ENCODE results near the gene EFL1. TPM values are rescaled to one million over a fixed set of nuclear protein-coding genes. Genes with fewer than 3 reads are reported as not detected.
"Not testable (repeated sequence)": the region's sequence is repeated elsewhere in the genome, so short reads cannot be mapped to it uniquely, and the experiment has no call there.

Gene EFL1
- polyA plus RNA-seq, 1 of the 3 experiments (the other 2 are of a cell fraction), result 12.3 TPM

DNA sequence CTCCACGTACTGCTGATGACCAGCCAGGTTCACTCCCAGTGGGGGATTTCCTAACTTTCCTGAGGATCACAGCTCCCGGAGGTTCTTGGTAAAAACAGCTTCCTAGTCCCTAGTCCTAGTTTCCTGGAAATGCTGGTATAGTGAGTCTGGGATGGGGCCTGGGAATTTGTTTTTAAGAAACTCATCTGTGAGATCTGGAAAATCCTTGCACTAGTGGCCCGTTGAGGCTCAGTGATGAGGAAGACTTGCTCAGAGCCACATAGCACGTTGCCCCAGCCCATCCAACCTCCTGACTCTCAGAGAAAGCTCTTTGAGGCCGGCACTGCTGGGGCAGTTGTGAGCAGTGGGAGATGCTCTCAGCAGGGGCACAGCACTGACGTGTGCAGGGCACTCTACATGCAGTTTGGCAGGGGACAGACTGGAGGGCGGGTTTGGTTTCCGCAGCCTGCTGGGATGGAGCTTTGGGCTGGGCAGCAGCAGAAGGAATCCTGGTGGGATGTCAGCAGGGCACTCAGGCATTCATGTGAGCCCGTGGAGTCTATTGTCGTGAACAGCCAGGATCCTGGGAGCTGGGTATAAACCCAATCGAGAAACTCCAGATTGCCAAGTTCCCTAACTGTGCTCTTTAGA lies 31.6 kb upstream of the EFL1 start:
- H3K9me2 ChIP-seq, result no peaks in the 10 kb centered on the region
- ChIA-PET CTCF (interaction anchor here (1.5 kb wide), 1 partner anchor 11 kb away, joined by 4 read pairs; no protein-coding TSS in a partner anchor), POLR2A (no interaction called here)
- H4K20me1 ChIP-seq (ENCODE audit: insufficient read depth), result no peaks in the 10 kb centered on the region
- no peak overlapping the region for H3K27ac ChIP-seq (ENCODE audit: low read depth in 2 of 2, low read length in 1 of 2)
- 69% methylated on average over 11 of the region's 11 CpGs for WGBS (ENCODE audit: low lambda C conversion rate)
- no peaks in the 10 kb centered on the region for H3K36me3 ChIP-seq (replicated peaks in 1 of 2; ENCODE audit: control insufficient read depth in 1 of 2, insufficient read depth in 2 of 2, low read length in 1 of 2)
- TF ChIP-seq POLR2AphosphoS5 (IDR thresholded peaks at IDR 0.05; ENCODE audit: low read depth, low read length) (no peak), SIN3A (IDR thresholded peaks at IDR 0.05; ENCODE audit: borderline replicate concordance, low read depth, low read length) (no peak), RAD21 (IDR thresholded peaks at IDR 0.05; ENCODE audit: low read length) (no peak)
- TF ChIP-seq, protein P1, sequence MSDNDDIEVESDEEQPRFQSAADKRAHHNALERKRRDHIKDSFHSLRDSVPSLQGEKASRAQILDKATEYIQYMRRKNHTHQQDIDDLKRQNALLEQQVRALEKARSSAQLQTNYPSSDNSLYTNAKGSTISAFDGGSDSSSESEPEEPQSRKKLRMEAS (IDR thresholded peaks at IDR 0.05; ENCODE audit: low read depth), result no peak
- no peaks in the 10 kb centered on the region for H3K27me3 ChIP-seq (ENCODE audit: insufficient read depth)
- H3F3A ChIP-seq (replicated peaks; ENCODE audit: insufficient read depth), result no peaks in the 10 kb centered on the region
- no peaks in the 10 kb centered on the region for H3K4me1 ChIP-seq (ENCODE audit: control insufficient read depth in 1 of 2, insufficient read depth in 2 of 2, low read depth in 1 of 2, low read length in 1 of 2)
- H3K4me3 ChIP-seq (ENCODE audit: low read depth in 2 of 2, low read length in 1 of 2), result no peak overlapping the region
- H3K79me2 ChIP-seq (ENCODE audit: insufficient read depth), result no peaks in the 10 kb centered on the region
- no peak overlapping the region for H3K4me2 ChIP-seq
- DNase-seq, result no peak
- H3K9me3 ChIP-seq, result no peaks in the 10 kb centered on the region
- no peak overlapping the region for H2AFZ ChIP-seq (ENCODE audit: low read depth)
- no peak overlapping the region for H3K9ac ChIP-seq

DNA sequence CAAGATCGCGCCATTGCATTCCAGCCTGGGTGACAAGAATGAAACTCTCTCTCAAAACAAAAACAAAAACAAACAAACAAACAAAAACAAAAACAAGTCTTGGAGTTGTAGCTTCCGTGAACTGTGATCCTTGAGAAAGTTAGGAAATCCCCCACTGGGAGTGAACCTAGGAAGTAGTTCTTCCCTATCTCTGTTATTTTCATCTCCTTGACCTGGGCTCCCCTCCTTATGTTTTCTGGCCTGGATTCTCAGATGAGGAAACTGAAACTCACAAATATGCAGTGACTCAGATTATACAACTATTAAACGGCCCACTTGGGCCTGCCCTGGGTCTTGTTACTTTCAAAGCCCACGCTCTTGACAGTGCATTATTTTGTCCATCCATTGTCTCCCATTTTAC lies 29.7 kb upstream of the EFL1 start:
- DNase-seq, result no peak
- Histone ChIP-seq H3K9me3 (no peaks in the 10 kb centered on the region), H3K27ac (ENCODE audit: low read depth in 2 of 2, low read length in 1 of 2) (no peak overlapping the region), H3K4me3 (ENCODE audit: low read depth in 2 of 2, low read length in 1 of 2) (no peak overlapping the region), H2AFZ (ENCODE audit: low read depth) (no peak overlapping the region), H3K4me1 (ENCODE audit: control insufficient read depth in 1 of 2, insufficient read depth in 2 of 2, low read depth in 1 of 2, low read length in 1 of 2) (no peaks in the 10 kb centered on the region), H3K9me2 (no peaks in the 10 kb centered on the region), H3K36me3 (replicated peaks in 1 of 2; ENCODE audit: control insufficient read depth in 1 of 2, insufficient read depth in 2 of 2, low read length in 1 of 2) (no peaks in the 10 kb centered on the region), H3K4me2 (no peak overlapping the region), H3K27me3 (ENCODE audit: insufficient read depth) (no peaks in the 10 kb centered on the region), H3F3A (replicated peaks; ENCODE audit: insufficient read depth) (no peaks in the 10 kb centered on the region), H4K20me1 (ENCODE audit: insufficient read depth) (no peaks in the 10 kb centered on the region), H3K9ac (no peak overlapping the region), H3K79me2 (ENCODE audit: insufficient read depth) (no peaks in the 10 kb centered on the region)
- 82% methylated on average over 5 of the region's 5 CpGs for WGBS (ENCODE audit: low lambda C conversion rate)
- ChIA-PET POLR2A (no interaction called here), CTCF (no interaction called here)
- TF ChIP-seq NRF1 (IDR thresholded peaks at IDR 0.05; ENCODE audit: low read depth, low read length) (no peak), MEF2A (IDR thresholded peaks at IDR 0.05; ENCODE audit: borderline replicate concordance, low read depth) (no peak), SIN3A (IDR thresholded peaks at IDR 0.05; ENCODE audit: borderline replicate concordance, low read depth, low read length) (no peak)
- TF ChIP-seq, protein P2, sequence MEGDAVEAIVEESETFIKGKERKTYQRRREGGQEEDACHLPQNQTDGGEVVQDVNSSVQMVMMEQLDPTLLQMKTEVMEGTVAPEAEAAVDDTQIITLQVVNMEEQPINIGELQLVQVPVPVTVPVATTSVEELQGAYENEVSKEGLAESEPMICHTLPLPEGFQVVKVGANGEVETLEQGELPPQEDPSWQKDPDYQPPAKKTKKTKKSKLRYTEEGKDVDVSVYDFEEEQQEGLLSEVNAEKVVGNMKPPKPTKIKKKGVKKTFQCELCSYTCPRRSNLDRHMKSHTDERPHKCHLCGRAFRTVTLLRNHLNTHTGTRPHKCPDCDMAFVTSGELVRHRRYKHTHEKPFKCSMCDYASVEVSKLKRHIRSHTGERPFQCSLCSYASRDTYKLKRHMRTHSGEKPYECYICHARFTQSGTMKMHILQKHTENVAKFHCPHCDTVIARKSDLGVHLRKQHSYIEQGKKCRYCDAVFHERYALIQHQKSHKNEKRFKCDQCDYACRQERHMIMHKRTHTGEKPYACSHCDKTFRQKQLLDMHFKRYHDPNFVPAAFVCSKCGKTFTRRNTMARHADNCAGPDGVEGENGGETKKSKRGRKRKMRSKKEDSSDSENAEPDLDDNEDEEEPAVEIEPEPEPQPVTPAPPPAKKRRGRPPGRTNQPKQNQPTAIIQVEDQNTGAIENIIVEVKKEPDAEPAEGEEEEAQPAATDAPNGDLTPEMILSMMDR (IDR thresholded peaks at IDR 0.05), result no peak

DNA sequence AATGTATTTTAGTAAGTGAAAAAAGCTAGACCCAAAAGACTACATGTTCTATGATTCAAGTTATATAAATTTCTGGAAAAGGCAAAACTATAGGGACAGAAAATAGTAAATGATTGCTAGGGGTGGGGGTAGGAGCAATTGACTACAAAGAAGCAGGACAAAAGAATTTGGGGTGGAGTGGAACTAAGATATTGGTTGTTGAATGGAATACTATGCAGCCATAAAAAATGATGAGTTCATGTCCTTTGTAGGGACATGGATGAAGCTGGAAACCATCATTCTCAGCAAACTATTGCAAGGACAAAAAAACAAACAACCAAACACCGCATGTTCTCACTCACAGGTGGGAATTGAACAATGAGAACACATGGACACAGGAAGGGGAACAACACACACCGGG lies 25.7 kb upstream of the EFL1 start:
- H3K9me2 ChIP-seq; POLR2A ChIA-PET; DNase-seq; H3K4me1 ChIP-seq (ENCODE audit: control insufficient read depth in 1 of 2, insufficient read depth in 2 of 2, low read depth in 1 of 2, low read length in 1 of 2); H4K20me1 ChIP-seq (ENCODE audit: insufficient read depth); H3K9me3 ChIP-seq; H3K79me2 ChIP-seq (ENCODE audit: insufficient read depth); H3K9ac ChIP-seq; H3K4me2 ChIP-seq; H3K27ac ChIP-seq (ENCODE audit: low read depth in 2 of 2, low read length in 1 of 2); H3K27me3 ChIP-seq (ENCODE audit: insufficient read depth); CTCF ChIA-PET; H3K4me3 ChIP-seq (ENCODE audit: low read depth in 2 of 2, low read length in 1 of 2); H2AFZ ChIP-seq (ENCODE audit: low read depth); H3K36me3 ChIP-seq (replicated peaks in 1 of 2; ENCODE audit: control insufficient read depth in 1 of 2, insufficient read depth in 2 of 2, low read length in 1 of 2); H3F3A ChIP-seq (replicated peaks; ENCODE audit: insufficient read depth): not testable (repeated sequence)
- WGBS (ENCODE audit: low lambda C conversion rate), result 71% methylated on average over 2 of the region's 2 CpGs

DNA sequence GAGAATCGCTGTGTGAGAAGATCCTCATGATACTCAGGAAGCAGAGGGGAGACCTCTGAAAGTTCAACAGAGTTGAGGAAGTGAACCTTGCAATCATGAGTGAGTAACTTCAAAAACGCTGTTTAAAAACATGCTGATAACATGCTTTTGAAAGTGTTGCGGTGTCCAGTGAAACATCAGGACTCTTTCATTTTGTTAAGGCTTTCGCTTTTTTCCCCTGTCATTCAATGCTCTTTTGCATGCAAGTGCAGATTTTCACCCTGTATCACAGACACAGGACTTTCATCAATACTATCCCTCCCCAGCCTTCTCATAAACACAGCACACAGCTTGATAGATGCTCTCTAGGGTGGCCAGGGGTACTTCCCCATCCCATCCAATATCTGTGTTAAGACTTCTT lies 23.9 kb upstream of the EFL1 start:
- H3K9me3 ChIP-seq; H3K36me3 ChIP-seq (replicated peaks in 1 of 2; ENCODE audit: control insufficient read depth in 1 of 2, insufficient read depth in 2 of 2, low read length in 1 of 2); H3K27me3 ChIP-seq (ENCODE audit: insufficient read depth); H3K4me2 ChIP-seq; H3K4me3 ChIP-seq (ENCODE audit: low read depth in 2 of 2, low read length in 1 of 2); CTCF ChIA-PET; H3K9ac ChIP-seq; POLR2A ChIA-PET; H3K9me2 ChIP-seq; H3K79me2 ChIP-seq (ENCODE audit: insufficient read depth); H4K20me1 ChIP-seq (ENCODE audit: insufficient read depth); H3F3A ChIP-seq (replicated peaks; ENCODE audit: insufficient read depth); H3K27ac ChIP-seq (ENCODE audit: low read depth in 2 of 2, low read length in 1 of 2); H3K4me1 ChIP-seq (ENCODE audit: control insufficient read depth in 1 of 2, insufficient read depth in 2 of 2, low read depth in 1 of 2, low read length in 1 of 2); DNase-seq; H2AFZ ChIP-seq (ENCODE audit: low read depth): not testable (repeated sequence)
- 73% methylated on average over 4 of the region's 4 CpGs for WGBS (ENCODE audit: low lambda C conversion rate)

DNA sequence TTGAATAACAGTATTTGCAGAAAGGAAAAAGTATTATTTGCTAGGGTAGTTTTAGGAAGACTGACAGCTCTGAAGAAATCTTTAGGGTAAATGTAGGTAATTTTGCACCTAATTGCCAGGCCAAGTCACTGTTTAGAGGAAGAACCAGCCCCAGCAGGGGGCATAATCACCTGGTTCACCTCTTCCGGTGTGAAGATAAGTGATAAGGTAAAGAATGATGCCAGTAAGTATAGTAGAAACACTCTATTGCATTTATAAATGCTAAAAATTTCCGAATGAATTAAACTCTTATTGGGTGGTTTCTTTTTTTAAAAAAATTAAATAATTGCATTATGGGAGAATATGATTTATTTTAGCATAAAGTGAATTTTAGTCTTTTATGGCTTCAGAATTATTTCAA lies 21.8 kb upstream of the EFL1 start:
- CTCF ChIA-PET; H3K27ac ChIP-seq (ENCODE audit: low read depth in 2 of 2, low read length in 1 of 2); H3K4me3 ChIP-seq (ENCODE audit: low read depth in 2 of 2, low read length in 1 of 2); DNase-seq; H3K4me1 ChIP-seq (ENCODE audit: control insufficient read depth in 1 of 2, insufficient read depth in 2 of 2, low read depth in 1 of 2, low read length in 1 of 2); H3K4me2 ChIP-seq; H4K20me1 ChIP-seq (ENCODE audit: insufficient read depth); H3K27me3 ChIP-seq (ENCODE audit: insufficient read depth); H3K9me2 ChIP-seq; H3K79me2 ChIP-seq (ENCODE audit: insufficient read depth); H3K9me3 ChIP-seq; H3K9ac ChIP-seq; H2AFZ ChIP-seq (ENCODE audit: low read depth); POLR2A ChIA-PET; H3K36me3 ChIP-seq (replicated peaks in 1 of 2; ENCODE audit: control insufficient read depth in 1 of 2, insufficient read depth in 2 of 2, low read length in 1 of 2); H3F3A ChIP-seq (replicated peaks; ENCODE audit: insufficient read depth): not testable (repeated sequence)
- 55% methylated on average over 1 of the region's 2 CpGs for WGBS (ENCODE audit: low lambda C conversion rate)
